GM23248 (cell line): ENCODE data around the gene JKAMP.

ENCODE experiments used
- EZH2 ChIP-seq: fragments of 200-600 bp; sonication (generic); IDR thresholded peaks from 2 replicates; pipeline ENCODE4 v1.6.1; 2018; ENCODE audit warnings: antibody characterized with exemption, mild to moderate bottlenecking; ENCODE audit not compliant: insufficient read depth, poor library complexity, severe bottlenecking
- EZH2phosphoT487 ChIP-seq: fragments of 200-600 bp; sonication (generic); IDR thresholded peaks from 2 replicates; pipeline ENCODE4 v1.6.1; 2018; ENCODE audit warnings: antibody characterized with exemption, moderate library complexity, mild to moderate bottlenecking, low read depth; ENCODE audit not compliant: insufficient read depth

DNA sequence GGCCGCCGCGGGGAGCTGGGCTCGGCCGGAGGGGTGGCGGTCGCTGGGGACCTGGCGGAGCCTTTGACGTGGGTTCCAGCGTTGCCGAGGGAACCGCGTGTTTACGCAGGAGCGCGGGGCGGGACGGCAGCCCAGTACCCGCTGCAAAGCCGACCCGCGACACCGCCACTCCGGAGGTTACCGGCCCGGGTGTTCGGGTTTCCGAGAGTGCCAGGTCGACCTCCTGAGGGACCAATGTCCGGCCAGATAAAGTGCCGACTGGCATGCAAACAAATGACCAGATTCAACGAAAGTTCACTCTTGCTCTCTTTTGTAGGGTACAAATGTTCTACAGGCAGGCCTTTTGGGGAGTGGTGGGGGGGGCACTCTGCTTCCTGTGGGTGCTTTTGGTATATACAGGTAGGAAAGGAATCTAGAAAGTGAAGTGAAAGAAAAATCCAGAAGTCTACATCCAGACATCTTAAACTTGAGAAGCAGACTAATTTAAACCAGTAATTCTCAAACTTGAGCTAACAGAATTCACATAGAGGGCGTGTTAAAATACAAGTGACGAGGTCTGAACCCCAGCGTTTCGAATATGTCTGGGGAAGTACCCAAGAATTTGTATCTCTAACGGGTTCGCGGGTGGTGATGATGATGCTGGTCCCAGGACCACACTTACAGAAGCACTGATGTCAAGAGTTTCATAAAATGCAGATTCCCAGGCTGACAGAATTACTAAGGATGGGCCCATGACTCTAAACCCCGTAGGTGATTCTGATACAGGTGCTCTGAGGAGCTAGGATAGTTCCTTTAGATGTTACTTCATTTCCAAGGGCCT lies 18.8 kb upstream of the JKAMP start, which contains the start of gene GPR135:
- TF ChIP-seq EZH2 (no peak), EZH2phosphoT487 (no peak)
